Fibroblast of lung (primary cell): ENCODE measurements around the gene CFAP46. TPM values are rescaled to one million over a fixed set of nuclear protein-coding genes. Genes with fewer than 3 reads are reported as not detected.

Source experiments
- DNase-seq, 2 donors: peaks; one replicate each; pipeline versions ENCODE4 v3.0.0 to v3.0.0-alpha.2; 2010; ENCODE audit warnings: low read depth in 2 of 2
- H2AFZ ChIP-seq: 2 replicates; pipeline ENCODE4 v1.5.1; 2012; ENCODE audit warnings: low read length, control low read depth, inconsistent platforms
- H3K27ac ChIP-seq: 2 replicates; pipeline ENCODE4 v1.5.1; 2011; ENCODE audit warnings: low read length, control low read depth; ENCODE audit not compliant: insufficient read depth
- H3K27me3 ChIP-seq: 2 replicates; pipeline ENCODE4 v1.5.1; 2011; ENCODE audit warnings: mild to moderate bottlenecking, low read length; ENCODE audit not compliant: control insufficient read depth, insufficient read depth
- H3K36me3 ChIP-seq: 2 replicates; pipeline ENCODE4 v1.5.1; 2011; ENCODE audit warnings: low read length; ENCODE audit not compliant: control insufficient read depth, insufficient read depth
- H3K4me1 ChIP-seq: 2 replicates; pipeline ENCODE4 v1.5.1; 2011; ENCODE audit warnings: low read length; ENCODE audit not compliant: control insufficient read depth, insufficient read depth; ENCODE audit errors: extremely low read depth
- H3K4me2 ChIP-seq: 2 replicates; pipeline ENCODE4 v1.5.1; 2011; ENCODE audit warnings: low read length, control low read depth; ENCODE audit not compliant: insufficient read depth; ENCODE audit errors: extremely low read depth
- H3K4me3 ChIP-seq, 4 experiments: fragments of 200-600 bp in 1 of 4; sonication (generic) in 1 of 4; replicated peaks in 1 of 4; 2 replicates each; pipeline ENCODE4 v1.5.1; 2011 to 2016; ENCODE audit warnings: low read length in 4 of 4, low read depth in 3 of 4, mild to moderate bottlenecking in 3 of 4, control low read depth in 2 of 4, inconsistent platforms in 1 of 4, mixed read lengths in 1 of 4; ENCODE audit not compliant: insufficient read depth in 1 of 4; ENCODE audit errors: control extremely low read depth in 1 of 4
- H3K79me2 ChIP-seq: 2 replicates; pipeline ENCODE4 v1.5.1; 2012; ENCODE audit warnings: mild to moderate bottlenecking, low read length, inconsistent platforms; ENCODE audit not compliant: control insufficient read depth, insufficient read depth
- H3K9ac ChIP-seq: 2 replicates; pipeline ENCODE4 v1.5.1; 2011; ENCODE audit warnings: mild to moderate bottlenecking, low read length, control low read depth; ENCODE audit not compliant: insufficient read depth
- H3K9me3 ChIP-seq: 2 replicates; pipeline ENCODE4 v1.5.1; 2012; ENCODE audit warnings: low read depth, low read length; ENCODE audit not compliant: control insufficient read depth, insufficient read depth
- H4K20me1 ChIP-seq: 2 replicates; pipeline ENCODE4 v1.5.1; 2011; ENCODE audit warnings: low read length; ENCODE audit not compliant: control insufficient read depth, insufficient read depth; ENCODE audit errors: extremely low read depth
- CTCF ChIP-seq, 2 donors: IDR thresholded peaks in 1 of 2; conservative IDR thresholded peaks in 1 of 2; 1 replicate in 1 of 2; 2 replicates in 1 of 2; pipeline ENCODE4 v1.5.1; 2011 to 2012; ENCODE audit warnings: low read length in 2 of 2, control low read depth in 1 of 2, inconsistent platforms in 1 of 2, low read depth in 1 of 2, mild to moderate bottlenecking in 1 of 2
- EZH2 ChIP-seq: IDR thresholded peaks from 2 replicates; pipeline ENCODE4 v1.5.1; 2012; ENCODE audit warnings: low read length, control low read depth, mild to moderate bottlenecking; ENCODE audit errors: missing control alignments
- polyA plus RNA-seq, 2 donors: library from polyadenylated mRNA; depleted of rRNA in 1 of 2; stranded (reverse) in 1 of 2; unstranded in 1 of 2; fragments of >200 nt; gene quantifications; 2 replicates each; pipeline ENCODE4 v1.2.1, GENCODE V29; 2011 to 2012; ENCODE audit warnings: missing spikeins in 1 of 2
- total RNA-seq: library from RNA; depleted of rRNA; stranded (reverse); fragments of >200 nt; gene quantifications from 2 replicates; pipeline ENCODE4 v1.2.1, GENCODE V29; 2014

The CFAP46 gene
- total and polyA plus RNA-seq, 2 donors (not counting 1 experiment from before 2014, with no cell fraction given), result 0.25 to 0.66 TPM

- no peak overlapping the region for H2AFZ ChIP-seq
- no peak overlapping the region for H3K4me2 ChIP-seq
- TF ChIP-seq EZH2, result no peak
- TF ChIP-seq CTCF (conservative IDR thresholded peaks at IDR 0.05 in 1 of 2, IDR thresholded peaks at IDR 0.05 in 1 of 2; ENCODE audit: low read depth in 1 of 2, low read length in 2 of 2), result no peak
- no peak overlapping the region for H3K27ac ChIP-seq
- no peak overlapping the region for H3K9ac ChIP-seq
- H3K27me3 ChIP-seq, result peaks cover 1% of the 10 kb centered on the region
- no peaks in the 10 kb centered on the region for H3K9me3 ChIP-seq
- no peaks in the 10 kb centered on the region for H4K20me1 ChIP-seq
- H3K79me2 ChIP-seq, result no peaks in the 10 kb centered on the region
- no peak overlapping the region for H3K4me3 ChIP-seq
- no peaks in the 10 kb centered on the region for H3K36me3 ChIP-seq
- DNase-seq, result no peak
- H3K4me1 ChIP-seq, result no peaks in the 10 kb centered on the region
Observed at GRCh38 chr10:132975831-132976682, 33.7 kb upstream of the CFAP46 start.

DNA sequence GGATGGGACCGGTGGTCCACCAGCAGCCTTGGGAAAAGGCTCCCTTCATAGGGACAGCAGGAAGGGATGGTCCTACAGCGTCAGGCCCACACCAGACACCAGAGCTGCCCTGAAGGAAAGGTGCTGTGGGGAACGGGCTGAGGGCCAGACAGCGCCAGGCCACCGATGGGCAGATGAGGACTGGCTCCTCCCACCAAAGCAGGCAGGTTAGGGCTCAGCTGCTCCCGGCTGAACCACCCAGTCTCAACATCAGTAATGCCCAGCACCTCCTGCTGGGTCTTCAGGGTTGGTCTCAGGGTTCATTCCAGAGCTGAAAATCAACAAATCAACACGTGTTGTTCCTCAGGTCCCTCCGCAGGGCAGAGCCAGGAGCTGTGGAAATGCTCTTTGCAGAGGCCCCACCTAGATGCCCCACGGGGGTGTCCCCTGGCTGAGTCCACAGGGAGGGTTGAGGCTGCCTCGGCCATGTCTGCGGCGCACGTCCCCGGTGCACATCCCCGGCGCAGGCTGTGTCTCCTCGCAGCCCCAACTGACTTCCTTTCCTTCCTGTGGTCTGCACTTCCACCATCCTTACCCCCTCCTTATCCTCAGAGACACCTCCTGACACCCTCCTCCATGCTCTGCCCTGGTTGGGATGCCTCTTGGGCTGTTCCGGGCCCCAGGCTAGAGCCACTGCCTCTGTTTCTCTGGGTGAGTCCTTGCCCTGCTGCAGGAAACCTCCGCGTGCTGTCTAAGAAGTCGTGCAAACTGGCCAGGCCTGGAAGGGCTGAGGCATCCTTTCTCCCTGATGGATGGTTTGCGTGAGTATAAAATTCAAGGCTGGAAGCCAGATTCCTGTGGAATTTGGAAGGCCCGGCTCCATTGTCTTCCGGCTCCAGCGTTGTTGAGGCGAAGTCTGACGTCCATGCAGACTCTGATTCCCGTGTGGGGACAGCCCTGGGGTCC, 32.8 kb upstream of the CFAP46 start:
- no peak overlapping the region for H2AFZ ChIP-seq
- H3K36me3 ChIP-seq, result no peaks in the 10 kb centered on the region
- peak in 1 of 2 donors; percentile 42 for DNase-seq
- no peak overlapping the region for H3K4me3 ChIP-seq
- no peak overlapping the region for H3K27ac ChIP-seq
- no peak overlapping the region for H3K4me2 ChIP-seq
- no peak overlapping the region for H3K9ac ChIP-seq
- no peaks in the 10 kb centered on the region for H4K20me1 ChIP-seq
- H3K27me3 ChIP-seq, result peaks cover 3% of the 10 kb centered on the region
- H3K9me3 ChIP-seq, result no peaks in the 10 kb centered on the region
- TF ChIP-seq EZH2 (no peak), CTCF (conservative IDR thresholded peaks at IDR 0.05 in 1 of 2, IDR thresholded peaks at IDR 0.05 in 1 of 2; ENCODE audit: low read depth in 1 of 2, low read length in 2 of 2) (no peak)
- H3K4me1 ChIP-seq, result no peaks in the 10 kb centered on the region
- no peaks in the 10 kb centered on the region for H3K79me2 ChIP-seq

- Histone ChIP-seq H3K9ac (no peak overlapping the region), H2AFZ (no peak overlapping the region), H4K20me1 (no peaks in the 10 kb centered on the region), H3K27me3 (peaks cover 3% of the 10 kb centered on the region), H3K4me3 (no peak overlapping the region), H3K27ac (no peak overlapping the region), H3K9me3 (no peaks in the 10 kb centered on the region), H3K79me2 (no peaks in the 10 kb centered on the region), H3K4me2 (no peak overlapping the region), H3K36me3 (no peaks in the 10 kb centered on the region), H3K4me1 (no peaks in the 10 kb centered on the region)
- TF ChIP-seq CTCF (conservative IDR thresholded peaks at IDR 0.05 in 1 of 2, IDR thresholded peaks at IDR 0.05 in 1 of 2; ENCODE audit: low read depth in 1 of 2, low read length in 2 of 2), result no peak
- TF ChIP-seq EZH2, result no peak
- DNase-seq, result no peak
Observed at GRCh38 chr10:132974249-132974796, 32.0 kb upstream of the CFAP46 start.
